MM.1S (cell line): Measurements from ENCODE around the gene MAP3K5.

Experiments used
- EZH2 ChIP-seq: fragments of 300-600 bp; sonication (generic); optimal IDR thresholded peaks from 2 replicates; pipeline ENCODE3; 2017; ENCODE audit warnings: low read depth, mild to moderate bottlenecking, antibody characterized with exemption, low read length, mixed read lengths
- EZH2phosphoT487 ChIP-seq: fragments of 300-600 bp; sonication (generic); IDR thresholded peaks from 2 replicates; pipeline ENCODE4 v1.6.1; 2018; ENCODE audit warnings: antibody characterized with exemption, low read length
- TF ChIP-seq, protein P1 (sequence below): fragments of 300-600 bp; sonication (generic); IDR thresholded peaks from 2 replicates; pipeline ENCODE4 v1.5.1; 2016; ENCODE audit warnings: antibody characterized with exemption, low read length, mixed read lengths

DNA sequence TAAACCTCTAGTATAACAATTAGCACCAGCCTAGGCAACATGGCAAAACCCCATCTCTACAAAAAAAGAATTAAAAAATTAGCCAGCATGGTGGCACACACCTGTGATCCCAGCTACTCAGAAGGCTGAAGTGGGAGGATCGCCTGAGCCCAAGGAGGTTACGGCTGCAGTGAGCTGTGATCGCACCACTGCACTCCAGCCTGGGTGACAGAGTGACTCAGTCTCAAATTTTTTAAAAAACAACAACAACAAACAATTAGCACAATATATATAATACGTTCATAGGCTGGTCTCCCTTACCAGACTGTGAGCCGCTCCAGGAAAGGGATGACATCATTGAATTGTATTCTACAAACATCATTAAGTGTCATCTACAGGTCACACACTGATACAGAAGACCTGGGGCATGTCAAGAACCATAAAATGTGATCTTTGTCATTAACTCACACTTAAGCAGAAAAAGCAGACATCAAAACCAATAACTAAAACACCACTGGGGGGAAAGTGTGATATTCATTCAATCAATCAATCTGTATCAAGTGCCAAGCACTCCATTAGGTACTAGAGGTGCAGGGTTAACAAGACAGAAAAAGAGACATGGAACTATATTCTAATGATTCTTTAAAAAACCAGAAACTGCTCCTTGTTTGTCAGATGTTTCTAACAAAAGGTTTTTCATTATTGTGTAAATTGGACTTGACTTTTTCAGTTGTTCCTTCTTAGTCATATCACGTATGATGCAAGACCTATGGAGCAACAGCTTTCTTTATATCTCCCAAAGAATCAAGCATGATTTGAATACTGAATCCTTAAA is 17.8 kb downstream of the MAP3K5 start:
- TF ChIP-seq, protein P1, sequence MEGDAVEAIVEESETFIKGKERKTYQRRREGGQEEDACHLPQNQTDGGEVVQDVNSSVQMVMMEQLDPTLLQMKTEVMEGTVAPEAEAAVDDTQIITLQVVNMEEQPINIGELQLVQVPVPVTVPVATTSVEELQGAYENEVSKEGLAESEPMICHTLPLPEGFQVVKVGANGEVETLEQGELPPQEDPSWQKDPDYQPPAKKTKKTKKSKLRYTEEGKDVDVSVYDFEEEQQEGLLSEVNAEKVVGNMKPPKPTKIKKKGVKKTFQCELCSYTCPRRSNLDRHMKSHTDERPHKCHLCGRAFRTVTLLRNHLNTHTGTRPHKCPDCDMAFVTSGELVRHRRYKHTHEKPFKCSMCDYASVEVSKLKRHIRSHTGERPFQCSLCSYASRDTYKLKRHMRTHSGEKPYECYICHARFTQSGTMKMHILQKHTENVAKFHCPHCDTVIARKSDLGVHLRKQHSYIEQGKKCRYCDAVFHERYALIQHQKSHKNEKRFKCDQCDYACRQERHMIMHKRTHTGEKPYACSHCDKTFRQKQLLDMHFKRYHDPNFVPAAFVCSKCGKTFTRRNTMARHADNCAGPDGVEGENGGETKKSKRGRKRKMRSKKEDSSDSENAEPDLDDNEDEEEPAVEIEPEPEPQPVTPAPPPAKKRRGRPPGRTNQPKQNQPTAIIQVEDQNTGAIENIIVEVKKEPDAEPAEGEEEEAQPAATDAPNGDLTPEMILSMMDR, result no peak
- TF ChIP-seq EZH2 (no peak), EZH2phosphoT487 (no peak)
